Measurements from ENCODE around the gene SYT8.
A peak's percentile ranks its signal among the peaks of the same experiment; 100 is the strongest.
"Not testable (repeated sequence)": the region's sequence is repeated elsewhere in the genome, so short reads cannot be mapped to it uniquely, and the experiment has no call there.

SYT8 gene

GRCh38 chr11:1874441-1875092 lies 39.8 kb downstream of the SYT8 start:
- DNase-seq: not testable (repeated sequence)

DNA sequence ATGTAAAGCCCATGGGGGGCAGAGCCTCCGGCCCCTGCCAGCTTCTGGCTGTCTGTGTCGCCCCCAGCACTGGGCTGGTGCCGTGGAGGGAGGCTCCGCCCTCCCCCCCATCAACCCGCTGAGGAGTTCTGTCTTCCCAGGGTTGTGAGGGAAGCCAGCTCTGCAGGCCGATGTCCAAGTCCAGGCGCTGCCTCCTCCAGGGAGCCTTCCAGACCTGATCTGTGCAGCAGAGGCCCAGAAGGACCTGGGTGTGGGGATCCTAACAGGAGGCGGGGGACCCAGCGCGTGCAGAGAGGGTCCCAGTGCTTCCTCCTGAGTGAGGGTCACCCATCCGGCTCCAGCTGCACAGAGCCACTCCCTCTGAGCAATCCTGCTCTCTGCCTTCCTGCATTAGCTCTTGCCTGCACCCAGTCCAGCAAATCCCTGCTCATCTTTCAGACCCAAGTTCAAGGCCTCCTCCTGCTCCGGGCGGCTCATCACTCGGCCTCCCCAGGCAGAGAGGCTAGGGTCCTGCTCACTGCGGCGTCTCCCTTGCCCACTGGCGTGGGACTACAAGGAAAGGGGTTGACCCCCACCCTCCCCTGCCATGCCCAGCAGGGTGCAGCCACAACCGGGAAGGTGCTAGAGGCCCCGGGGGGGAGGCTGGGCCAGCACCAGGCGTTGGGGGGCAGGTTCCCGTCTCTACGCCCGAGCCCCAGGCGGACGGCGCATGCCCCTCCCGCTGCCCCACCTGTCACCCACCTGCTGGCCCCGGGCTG lies 40.5 kb downstream of the SYT8 start:
- no peak for DNase-seq

DNA sequence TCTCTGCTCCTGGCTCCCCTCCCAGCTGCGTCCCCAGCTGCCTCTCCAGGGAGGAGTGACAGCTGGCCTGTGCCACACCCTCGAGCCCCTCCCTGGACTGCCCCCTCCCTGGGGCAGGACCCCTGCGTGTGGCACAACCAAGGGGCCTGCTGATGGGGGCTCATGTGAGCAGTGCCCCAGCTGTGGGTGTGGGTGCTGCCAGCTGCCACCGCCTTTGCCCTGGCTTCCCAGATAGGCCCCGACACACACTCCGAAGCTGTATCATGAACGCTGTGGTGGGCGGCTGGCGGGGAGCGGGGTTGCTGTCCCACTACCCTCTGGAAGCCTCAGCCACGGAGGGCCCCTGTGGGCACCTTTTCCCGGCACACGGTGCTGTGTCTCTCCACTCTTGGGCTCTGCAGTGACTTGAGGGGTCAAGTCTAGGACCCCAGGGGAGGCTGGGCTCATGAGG lies 41.1 kb downstream of the SYT8 start:
- DNase-seq: not testable (repeated sequence)

DNA sequence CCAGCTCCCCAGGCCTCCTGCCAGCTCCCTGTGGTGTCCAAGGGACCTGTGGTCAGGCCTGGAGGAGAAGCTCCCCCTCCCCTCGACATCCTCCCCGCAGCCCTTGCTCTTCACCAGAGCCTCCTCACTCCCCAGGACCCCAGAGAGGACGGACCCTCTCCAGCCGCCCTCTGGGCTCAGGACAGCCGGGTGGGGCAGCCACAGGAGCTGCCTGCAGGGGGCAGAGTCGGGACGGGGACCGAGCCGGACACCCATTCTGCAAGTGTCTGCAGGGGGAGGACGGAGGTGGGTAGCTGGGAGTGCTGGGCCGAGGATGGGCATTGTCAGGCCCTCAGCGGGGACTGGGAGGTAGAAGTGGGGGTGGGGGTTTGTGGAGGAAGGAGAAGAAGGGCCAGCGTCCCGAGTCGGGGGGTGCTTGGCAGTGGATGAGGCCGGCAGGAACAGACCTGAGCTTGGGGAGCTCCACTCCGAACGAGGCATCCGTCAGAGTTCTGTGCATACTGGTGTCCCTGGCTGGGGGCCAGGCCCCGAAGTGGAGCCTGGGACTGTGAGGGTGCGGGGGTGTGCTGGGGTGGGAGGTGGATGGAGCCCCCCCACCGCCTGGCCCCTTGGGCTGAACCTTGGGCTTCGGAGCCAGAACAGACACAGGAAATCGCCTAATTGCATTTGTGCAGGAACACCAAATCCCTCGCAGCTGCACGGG lies 41.7 kb downstream of the SYT8 start:
- DNase-seq: no peak

- DNase-seq: no peak
Measured at GRCh38 chr11:1877211-1878136, 42.7 kb downstream of the SYT8 start.

DNA sequence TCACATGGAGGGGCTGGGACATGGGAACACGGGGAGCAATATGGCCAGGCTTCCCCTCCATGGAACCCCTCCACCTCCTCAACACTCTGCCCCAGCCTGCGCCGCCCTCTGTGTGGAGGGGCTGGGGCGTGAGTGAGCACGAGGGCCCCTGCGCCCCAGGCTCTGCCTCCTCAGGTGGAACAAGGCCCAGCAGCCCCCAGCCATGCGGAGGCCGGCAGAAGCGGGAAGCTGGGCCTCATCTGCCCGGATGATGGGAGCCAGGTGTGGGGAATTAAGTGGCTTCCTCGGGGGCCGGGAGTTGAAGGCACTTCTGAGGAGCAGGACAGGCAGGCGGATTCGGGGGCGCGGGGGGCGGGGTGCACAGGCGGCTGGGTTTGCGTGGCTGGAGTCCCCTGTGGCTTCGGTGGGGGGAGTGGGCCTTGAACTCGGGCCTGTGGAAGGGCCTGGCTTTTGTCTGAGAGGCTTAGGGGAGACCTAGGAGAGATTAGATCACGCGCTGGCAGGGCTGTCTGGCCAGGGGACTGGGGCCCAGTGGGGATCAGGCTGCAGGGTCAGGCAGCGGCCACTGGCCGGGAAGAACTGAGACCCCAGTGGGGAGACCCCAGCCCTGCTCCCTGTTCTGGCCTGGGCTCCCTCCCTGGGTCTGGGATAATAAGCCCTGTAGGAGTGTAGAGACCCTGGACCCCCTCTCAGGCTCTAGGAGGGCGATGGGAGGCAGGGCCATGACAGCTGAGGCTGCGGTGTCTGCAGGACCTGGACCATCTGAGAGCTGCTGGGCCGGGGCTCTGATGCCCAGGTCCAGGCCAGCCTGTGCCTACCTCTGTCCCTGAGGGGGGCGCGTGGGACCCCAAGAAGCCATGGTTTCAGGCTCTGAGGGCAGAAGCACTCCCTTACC lies 43.6 kb downstream of the SYT8 start:
- DNase-seq: no peak

- no peak for DNase-seq
Measured at GRCh38 chr11:1879342-1879940, 44.7 kb downstream of the SYT8 start.

DNA sequence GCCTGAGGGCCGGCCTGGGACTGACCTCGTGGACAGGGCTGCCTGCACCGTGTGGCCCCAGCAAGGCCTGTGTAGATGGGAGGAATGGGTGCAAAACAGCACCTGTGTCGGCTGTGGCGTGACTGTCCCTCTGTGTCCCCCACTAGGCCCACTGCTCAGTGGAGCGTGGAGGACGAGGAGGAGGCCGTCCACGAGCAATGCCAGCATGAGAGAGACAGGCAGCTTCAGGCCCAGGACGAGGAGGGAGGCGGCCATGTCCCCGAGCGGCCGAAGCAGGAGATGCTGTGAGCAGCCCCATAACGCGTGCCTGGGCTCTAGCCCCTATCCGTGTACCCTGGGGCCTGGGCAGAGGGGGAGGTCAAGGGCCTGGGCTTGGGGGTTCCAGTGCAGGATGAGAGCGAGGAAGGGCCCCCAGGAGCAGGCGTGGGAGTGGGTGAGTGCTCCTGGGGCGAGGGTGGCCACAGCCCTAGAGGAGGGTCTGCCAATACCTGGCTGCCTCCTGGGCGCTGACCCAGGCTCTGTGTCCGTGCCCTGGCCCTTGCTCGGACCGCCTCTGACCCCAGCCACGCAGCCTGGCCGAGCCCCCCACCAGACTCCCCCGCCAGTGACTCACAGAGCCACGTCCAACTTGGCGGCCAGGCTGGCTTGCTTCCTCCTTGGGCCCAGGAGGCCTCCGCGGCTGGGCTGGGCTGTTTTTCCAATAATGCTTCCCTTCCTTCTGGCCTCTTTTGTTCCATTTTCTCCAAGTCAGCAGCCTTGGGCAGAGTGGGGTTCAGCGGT lies 45.3 kb downstream of the SYT8 start:
- no peak for DNase-seq

- DNase-seq: no peak
Measured at GRCh38 chr11:1880746-1881441, 46.1 kb downstream of the SYT8 start.

- DNase-seq: no peak
Measured at GRCh38 chr11:1881442-1882264, 46.9 kb downstream of the SYT8 start.

- peak; percentile 79 to 84 for DNase-seq
Measured at GRCh38 chr11:1882265-1883238, 47.8 kb downstream of the SYT8 start.

DNA sequence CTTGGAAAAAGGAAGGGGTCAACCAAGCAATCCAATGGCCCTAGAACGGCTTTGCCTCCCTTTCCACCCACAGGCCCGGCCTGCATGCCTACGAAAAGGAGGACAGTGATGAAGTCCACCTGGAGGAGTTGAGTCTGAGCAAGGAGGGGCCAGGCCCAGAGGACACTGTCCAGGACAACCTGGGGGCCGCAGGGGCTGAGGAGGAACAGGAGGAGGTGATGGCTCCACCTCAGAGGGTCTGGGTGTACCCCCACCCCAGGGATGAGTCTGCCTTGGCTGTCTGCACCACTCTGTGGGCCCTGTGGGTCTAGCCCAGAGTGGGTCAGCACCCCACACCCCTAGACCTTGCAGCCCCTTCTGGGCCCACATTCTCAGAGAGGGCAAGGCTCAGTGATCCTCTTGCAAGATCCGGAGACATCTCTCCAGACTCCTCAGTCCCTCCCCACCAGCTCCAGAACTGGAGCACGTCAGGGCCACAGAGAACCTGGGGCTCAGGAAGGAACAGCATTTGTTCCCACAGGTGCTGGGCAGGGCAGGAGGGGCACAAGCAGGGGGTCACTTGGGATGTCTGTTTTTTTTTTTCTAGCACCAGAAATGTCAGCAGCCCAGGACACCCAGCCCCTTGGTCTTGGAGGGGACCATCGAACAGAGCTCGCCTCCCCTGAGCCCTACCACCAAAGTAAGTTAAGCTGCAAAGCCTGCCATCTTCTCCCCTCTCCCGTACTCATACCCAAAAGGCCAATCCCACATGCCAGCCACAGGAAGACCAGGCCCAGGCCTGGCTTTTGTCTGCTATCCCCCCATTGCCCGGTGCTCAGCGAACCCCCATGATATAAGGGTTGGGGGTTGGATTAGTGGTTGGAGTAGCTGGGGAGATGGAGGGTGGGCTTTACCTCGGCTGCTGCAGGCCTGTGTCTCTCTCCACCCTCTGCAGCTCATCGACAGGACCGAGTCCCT lies 48.8 kb downstream of the SYT8 start:
- no peak for DNase-seq

- DNase-seq: no peak
Measured at GRCh38 chr11:1884303-1884700, 49.5 kb downstream of the SYT8 start.

DNA sequence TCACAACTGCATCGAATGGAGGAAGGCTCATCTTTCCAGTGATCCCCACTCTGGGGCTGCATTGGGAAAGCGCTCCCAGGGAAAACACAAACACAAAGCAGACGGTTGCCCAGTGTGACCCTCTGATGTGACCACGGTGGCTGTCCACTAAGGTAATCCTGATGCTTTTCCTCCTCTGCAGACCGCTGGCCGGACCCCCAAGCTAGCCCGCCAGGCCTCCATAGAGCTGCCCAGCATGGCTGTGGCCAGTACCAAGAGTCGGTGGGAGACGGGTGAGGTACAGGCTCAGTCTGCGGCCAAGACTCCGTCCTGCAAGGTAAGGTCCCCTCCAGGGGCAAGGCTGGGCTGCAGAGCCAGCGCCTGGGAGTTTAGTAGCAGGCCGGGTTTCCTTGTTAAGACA lies 51.8 kb downstream of the SYT8 start:
- DNase-seq: not testable (repeated sequence)

Data from activated CD4-positive, alpha-beta T cell treated with anti-CD3 and anti-CD28 coated beads, Interleukin-2, amount 50 U/mL, for 48 hours (primary cell).